Neural cell (in vitro differentiated cells): ENCODE data around the gene ERC2.

Source experiments
- EZH2 ChIP-seq: fragments of 200-600, 300-800 bp; shearing (Covaris generic), sonication (generic); IDR thresholded peaks from 2 replicates; pipeline ENCODE4 v1.6.1; 2014; ENCODE audit warnings: antibody characterized with exemption, low read length, borderline replicate concordance, mild to moderate bottlenecking; ENCODE audit not compliant: insufficient read depth, poor library complexity, severe bottlenecking
- SMC3 ChIP-seq: fragments of 450-650 bp; conservative IDR thresholded peaks from 2 replicates; pipeline ENCODE4 v1.6.1; 2014; ENCODE audit warnings: antibody characterized with exemption, mild to moderate bottlenecking, moderate library complexity; ENCODE audit not compliant: poor library complexity
- TAF1 ChIP-seq: IDR thresholded peaks from 2 replicates; pipeline ENCODE4 v1.6.1; 2012; ENCODE audit warnings: low read depth
- TF ChIP-seq, protein P1 (sequence below): fragments of 450-650 bp; IDR thresholded peaks from 2 replicates; pipeline ENCODE4 v1.5.1; 2014; ENCODE audit warnings: antibody characterized with exemption, mild to moderate bottlenecking, moderate library complexity; ENCODE audit not compliant: poor library complexity, severe bottlenecking

GRCh38 chr3:55500555-55501330 is 967.5 kb downstream of the ERC2 start:
- TF ChIP-seq EZH2: no peak
- TF ChIP-seq, protein P1, sequence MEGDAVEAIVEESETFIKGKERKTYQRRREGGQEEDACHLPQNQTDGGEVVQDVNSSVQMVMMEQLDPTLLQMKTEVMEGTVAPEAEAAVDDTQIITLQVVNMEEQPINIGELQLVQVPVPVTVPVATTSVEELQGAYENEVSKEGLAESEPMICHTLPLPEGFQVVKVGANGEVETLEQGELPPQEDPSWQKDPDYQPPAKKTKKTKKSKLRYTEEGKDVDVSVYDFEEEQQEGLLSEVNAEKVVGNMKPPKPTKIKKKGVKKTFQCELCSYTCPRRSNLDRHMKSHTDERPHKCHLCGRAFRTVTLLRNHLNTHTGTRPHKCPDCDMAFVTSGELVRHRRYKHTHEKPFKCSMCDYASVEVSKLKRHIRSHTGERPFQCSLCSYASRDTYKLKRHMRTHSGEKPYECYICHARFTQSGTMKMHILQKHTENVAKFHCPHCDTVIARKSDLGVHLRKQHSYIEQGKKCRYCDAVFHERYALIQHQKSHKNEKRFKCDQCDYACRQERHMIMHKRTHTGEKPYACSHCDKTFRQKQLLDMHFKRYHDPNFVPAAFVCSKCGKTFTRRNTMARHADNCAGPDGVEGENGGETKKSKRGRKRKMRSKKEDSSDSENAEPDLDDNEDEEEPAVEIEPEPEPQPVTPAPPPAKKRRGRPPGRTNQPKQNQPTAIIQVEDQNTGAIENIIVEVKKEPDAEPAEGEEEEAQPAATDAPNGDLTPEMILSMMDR: no peak
- TF ChIP-seq SMC3: no peak
- TF ChIP-seq TAF1: no peak
